ENCODE data around the gene LMCD1. TPM values are rescaled to one million over a fixed set of nuclear protein-coding genes. Genes with fewer than 3 reads are reported as not detected.

LMCD1 gene
- total RNA-seq, 1 donor from 2014 or later, result 57.6 TPM

DNA sequence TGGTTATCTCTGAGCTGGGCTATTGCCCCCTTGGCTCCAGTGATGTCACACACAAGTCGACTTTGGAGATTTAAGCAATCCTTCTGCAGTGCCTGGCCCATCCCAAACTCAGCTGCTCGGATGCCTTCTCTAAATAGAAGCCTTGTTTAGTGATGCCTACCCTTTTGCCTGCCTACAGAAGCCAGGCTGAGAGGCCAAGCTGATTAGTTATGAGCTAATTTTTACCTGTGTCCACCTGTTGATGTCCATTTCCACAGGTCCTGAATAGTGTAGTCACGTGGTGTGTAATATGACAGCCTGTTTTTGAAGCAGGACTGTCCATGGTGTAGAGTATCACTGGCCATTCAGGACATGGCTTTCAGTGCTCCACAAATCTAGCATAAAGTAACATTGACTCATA lies 97.5 kb downstream of the LMCD1 start:
- DNase-seq (ENCODE audit: low spot score), result no peak
- intact Hi-C loops (cut with DNase I), result no loop called here

DNA sequence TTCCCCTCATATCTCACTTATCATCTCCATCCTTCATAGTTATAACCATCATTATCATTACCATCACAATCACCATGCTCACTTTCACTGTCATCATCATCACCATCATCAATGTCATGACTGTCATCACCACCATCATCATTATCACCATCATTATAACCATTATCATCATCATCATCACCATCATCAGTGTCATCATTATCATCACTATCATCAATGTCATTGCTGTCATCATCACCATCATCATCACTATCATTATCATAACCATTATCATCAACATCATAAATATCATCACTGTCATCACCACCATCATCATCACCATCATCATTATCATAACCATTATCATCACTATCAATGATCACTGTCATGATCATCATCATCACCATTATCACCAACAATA lies 98.8 kb downstream of the LMCD1 start:
- intact Hi-C loops (cut with DNase I), result no loop called here
- DNase-seq (ENCODE audit: low spot score), result no peak

DNA sequence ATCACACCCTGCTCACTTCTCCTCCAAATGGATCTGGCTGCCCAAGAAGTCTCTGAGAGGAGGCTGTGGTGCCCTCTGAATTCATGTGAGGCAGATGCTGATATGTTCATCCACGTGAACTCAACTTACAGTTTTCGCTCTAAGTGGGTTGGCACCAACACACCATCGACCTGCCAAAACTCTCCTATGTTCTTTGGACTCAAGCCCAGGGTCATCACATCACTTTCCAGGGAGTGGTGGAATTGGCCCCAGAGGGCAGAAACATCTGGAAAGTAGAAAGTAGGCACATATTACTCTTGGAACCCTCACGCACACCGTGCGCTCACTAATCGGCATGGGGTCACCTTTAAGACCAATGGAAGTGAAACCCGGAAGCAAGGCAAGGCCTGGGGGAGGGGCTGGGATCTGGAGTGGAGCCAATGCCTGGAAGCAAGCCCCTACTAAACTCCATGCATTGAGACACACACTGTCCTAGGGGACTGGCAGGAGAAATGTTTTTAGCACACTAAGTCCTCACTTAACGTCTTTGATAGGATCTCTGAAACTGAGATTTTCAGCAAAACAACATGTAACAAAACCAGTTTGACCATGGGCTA lies 101.6 kb downstream of the LMCD1 start:
- intact Hi-C loops (cut with DNase I), result no loop called here
- DNase-seq (ENCODE audit: low spot score), result no peak

DNA sequence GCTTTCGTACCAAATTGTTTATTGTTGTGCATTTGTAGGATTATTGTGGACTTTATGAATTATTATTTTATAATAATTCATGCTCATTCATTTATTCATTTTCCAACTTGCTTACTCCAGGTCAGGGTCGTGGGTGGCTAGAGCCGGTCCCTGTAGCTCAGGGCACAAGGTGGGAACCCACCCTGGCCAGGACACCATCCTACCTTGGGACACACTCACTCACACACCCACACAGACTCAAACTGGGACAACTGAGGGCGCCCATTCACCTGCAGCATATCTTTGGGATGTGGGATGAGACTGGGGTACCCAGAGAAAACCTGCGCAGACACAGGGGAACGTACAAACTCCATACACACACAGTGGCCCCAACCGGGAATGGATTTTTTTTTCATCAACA lies 102.4 kb downstream of the LMCD1 start:
- DNase-seq (ENCODE audit: low spot score), result no peak
- intact Hi-C loops (cut with DNase I), result no loop called here

DNA sequence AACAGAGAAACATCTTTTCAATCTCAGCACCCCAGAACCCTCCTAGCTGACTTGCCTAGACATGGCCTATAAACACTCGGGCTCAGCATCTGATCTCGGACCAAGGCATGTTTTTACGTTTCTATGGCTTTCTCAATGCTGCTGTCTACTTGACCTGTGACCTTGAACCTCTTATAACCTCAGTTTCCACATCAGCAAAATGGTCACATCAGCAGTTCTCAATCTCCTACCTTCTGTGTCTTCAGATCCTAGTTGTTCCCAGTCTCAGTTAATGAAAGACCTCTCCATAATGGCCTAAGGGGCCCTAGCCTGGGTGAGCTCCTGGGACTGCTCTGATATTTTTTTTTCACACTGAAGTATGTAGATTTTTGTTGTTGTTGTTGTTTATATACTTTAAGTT lies 103.4 kb downstream of the LMCD1 start:
- intact Hi-C loops (cut with DNase I), result no loop called here
- no peak for DNase-seq (ENCODE audit: low spot score)

DNA sequence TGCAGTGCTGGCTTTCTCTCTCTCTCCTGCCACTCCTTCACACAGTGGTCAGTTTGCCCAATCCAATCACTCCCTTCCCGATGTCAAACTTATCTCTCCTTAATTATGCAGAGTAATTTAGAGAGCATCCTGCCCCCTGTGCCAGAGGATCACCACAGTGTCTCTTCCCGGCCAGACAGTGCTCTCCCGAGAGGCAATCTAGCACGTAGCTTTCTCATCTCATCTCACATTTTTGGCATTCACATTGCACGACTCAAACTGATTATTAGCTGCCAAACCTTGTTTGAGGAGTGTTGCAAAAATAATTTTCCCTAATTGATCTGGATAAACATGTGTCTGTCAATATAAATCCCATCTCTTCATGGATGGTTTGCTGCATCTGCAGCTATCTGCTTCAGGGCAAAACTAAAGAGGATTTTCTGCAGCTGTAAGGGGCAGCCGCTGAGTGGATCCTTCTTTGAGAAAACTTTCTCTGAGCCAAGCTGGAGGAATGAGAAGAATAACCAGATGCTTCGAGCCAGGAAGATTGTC lies 105.1 kb downstream of the LMCD1 start:
- intact Hi-C loops (cut with DNase I), result loop anchor here (1.0 to 2.0 kb wide), 2 partner anchors 124 to 164 kb away; no protein-coding TSS in a partner anchor

DNA sequence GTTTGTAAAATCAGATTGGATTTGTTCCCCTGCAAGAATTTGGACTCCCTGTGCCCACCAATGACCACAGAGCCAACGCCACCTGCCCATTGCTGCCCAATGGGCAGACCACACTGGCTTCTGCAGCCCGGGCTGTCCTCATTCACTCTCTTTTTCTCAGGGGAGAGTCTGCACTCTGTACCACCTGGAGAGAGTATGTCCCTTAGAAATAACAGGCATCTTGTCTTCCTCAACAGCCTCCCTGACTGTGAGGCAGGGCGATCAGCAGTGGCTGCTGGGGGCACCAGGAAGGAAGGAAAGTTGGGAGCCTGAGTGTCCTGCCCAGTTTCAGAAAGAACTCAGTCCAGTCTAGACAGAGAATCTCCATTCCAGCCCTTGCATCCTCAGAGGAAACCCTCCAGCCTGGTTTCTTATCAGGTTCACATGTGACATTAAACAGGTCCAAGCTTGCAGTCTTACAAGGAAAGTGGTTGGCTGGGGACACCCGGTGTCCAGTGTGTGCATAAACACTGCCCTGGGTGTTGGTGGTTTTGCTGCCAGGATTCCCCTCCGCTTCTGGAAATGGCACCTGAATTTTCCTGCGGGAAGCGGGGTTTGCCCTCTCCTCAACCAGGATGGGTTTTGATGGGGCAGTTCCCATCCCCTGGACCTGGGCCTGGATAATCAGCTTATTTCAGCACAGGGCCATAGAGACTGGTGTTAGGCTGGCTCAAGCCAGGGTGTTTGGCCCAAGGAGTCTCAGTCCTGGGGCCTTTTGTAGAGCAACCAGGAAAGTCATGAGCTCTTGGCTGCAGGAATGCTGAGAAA lies 105.8 kb downstream of the LMCD1 start:
- peak; percentile 83 for DNase-seq (ENCODE audit: low spot score)
- intact Hi-C loops (cut with DNase I), result loop anchor here (1.0 to 2.0 kb wide), 2 partner anchors 125 to 165 kb away; no protein-coding TSS in a partner anchor

More for the DNA sequence above, 105.1 kb downstream of the LMCD1 start:
- DNase-seq (ENCODE audit: low spot score), result no peak

DNA sequence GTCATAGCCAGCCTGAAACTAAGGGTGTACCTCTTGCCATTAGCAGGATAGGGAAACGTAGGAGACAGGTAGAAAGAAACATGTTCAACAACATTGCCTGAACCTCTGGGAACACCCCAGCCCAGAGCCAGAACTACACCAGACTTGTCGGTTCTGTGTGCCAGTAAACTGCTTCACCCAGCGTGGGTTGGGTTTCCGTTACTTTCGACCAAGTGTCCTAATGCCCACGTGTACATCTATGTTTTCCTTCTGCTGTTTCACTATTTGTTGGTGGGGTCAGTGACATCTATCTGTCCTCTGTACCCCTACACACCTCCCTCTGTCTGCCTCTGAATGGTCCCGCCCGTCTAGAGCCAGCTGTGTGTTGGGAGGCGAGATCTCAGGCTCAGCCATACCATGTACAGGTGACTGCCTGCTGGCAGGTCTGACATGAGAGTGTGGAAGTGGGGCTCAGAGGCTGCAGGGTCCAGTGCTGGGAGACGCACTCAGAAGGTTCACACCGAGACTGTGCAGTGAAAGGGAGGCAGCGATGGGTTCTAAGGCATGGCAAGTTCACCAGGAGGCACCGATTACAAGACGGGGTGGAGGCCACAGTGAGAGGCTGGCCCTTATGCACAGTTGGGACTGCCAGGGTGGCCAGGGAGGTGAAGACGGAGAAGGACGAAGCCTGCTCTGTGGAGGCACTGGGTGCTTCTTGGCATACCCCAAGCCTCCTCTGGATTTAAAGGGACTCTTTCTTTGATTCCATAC lies 106.6 kb downstream of the LMCD1 start:
- peak; percentile 66 for DNase-seq (ENCODE audit: low spot score)
- intact Hi-C loops (cut with DNase I), result no loop called here

DNA sequence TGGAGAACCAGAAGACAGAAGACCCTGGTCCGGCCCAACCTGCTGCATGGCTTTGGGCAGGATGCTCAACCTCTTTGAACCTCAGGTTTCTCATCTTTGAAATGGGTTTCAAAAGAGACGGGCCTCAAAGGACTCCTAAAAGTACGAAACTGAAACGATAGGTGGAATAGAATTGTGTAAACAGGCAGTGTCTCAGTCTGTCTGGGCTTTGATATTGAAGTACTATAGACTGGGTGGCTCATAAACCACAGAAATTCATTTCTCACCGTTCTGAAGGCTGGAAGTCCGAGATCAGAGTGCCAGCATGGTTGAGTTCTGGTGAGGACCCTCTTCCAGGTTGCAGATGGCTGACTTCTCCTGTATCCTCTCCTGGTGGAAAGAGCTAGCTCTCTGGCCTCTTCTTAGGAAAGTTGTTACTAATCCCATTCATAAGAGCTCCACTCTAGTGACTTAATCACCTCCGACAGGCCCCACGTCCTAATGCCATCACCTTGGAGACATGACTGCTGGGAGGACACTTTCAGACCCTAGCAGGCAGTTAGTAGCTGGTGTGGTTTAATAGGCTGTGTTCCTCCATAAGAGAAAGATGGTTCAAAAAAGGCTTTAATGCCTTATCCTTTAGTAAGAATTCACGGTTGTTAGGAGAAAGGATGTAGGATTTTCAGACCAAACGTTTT lies 107.3 kb downstream of the LMCD1 start:
- intact Hi-C loops (cut with DNase I), result no loop called here
- DNase-seq (ENCODE audit: low spot score), result peak; percentile 10

DNA sequence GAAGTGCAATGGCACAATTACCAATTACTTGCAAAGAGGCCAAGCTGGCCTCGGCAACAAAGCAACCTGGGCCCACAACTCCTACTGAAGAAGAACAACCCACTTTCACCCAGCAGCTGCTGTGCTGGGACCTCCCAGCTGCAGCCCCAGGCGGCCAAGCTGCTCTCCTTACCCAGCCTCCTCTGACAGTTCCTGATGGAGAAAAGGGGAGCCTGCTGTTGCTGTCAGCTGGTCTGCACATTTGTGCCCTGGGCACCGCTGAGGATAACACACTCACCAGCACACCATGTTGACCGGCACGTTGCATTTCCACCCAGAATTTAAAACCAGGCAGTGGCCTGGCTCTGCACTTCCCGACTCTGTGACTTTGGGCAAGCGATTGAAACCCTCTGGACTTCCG lies 109.3 kb downstream of the LMCD1 start:
- intact Hi-C loops (cut with DNase I), result no loop called here
- DNase-seq (ENCODE audit: low spot score), result peak; percentile 65

DNA sequence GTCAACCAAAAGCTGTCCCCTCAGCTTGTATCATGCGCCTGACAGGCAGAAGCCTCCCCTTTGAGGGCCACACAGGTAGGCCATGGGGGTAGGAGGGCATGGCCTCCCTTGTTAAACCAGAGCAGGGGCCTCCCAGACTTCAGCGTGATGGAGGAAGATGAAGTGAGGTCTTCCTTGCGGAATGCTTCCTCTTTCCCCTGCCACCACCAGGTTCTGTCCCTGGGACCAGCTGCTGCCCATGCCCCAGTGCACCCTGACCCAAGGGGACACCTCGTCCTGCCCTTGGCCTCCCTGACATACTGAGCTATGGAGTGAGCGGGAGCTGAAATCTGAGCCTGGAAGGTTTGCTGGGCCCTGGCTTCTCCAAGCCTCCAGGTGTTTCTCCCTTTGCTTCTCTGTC lies 116.3 kb downstream of the LMCD1 start:
- intact Hi-C loops (cut with DNase I), result no loop called here
- peak; percentile 68 for DNase-seq (ENCODE audit: low spot score)

DNA sequence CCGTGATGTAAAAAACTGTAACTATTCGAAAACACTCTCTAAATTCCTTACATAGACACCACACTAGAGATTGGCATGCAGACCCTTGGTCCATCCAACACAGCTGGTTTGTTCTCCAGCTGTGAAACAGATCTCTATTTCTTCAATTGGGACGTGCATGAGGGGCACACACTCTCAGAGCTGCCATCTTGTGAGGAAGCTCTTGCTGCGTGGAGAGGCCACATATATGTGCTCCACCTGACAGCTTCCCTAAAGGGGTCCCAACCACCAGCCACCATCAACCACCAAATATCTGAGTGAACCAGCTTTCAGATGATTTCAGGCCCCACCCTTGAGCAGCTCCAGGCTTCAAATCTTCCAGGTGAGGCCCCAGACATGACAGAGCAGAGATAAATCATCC lies 117.3 kb downstream of the LMCD1 start:
- DNase-seq (ENCODE audit: low spot score), result peak; percentile 61
- intact Hi-C loops (cut with DNase I), result no loop called here

DNA sequence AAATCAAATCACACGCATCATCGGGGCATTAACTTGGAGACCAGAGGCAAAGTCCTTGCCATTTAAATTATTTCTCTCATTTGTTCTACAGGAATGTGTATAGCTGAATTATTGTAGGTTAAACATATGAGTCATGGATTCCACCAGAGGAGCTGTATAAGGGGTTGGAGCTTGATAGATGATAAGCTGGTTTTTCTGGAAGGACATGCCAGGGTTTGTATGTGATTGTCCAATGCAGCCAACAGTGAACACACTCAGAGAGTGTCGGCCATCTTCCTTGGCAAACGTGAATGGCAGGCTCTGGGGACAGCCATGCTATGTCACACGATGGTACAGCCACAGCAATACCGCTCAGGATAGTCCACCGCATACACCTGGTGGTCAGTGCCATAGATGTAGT lies 117.9 kb downstream of the LMCD1 start:
- intact Hi-C loops (cut with DNase I), result no loop called here
- no peak for DNase-seq (ENCODE audit: low spot score)

DNA sequence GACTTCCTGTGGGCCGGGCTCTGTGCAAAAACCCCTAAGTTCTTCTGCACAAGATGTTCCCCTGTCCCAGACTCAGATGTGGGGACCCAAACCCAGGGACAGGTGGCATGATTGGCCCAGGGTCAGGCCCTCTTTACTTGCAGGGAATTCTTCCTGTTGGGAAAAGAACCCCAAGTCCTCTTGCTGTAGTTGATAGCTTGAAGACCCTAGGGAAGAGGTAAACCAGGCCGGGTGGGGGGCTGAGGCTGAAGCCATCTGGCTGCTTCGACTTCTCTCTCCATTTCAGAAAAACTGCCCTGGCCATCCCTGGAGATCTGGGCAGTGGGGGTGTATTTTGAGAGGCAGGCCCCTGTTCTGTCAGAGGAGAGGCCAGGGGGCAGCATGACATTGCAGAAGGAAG lies 119.5 kb downstream of the LMCD1 start:
- intact Hi-C loops (cut with DNase I), result no loop called here
- peak; percentile 55 for DNase-seq (ENCODE audit: low spot score)

DNA sequence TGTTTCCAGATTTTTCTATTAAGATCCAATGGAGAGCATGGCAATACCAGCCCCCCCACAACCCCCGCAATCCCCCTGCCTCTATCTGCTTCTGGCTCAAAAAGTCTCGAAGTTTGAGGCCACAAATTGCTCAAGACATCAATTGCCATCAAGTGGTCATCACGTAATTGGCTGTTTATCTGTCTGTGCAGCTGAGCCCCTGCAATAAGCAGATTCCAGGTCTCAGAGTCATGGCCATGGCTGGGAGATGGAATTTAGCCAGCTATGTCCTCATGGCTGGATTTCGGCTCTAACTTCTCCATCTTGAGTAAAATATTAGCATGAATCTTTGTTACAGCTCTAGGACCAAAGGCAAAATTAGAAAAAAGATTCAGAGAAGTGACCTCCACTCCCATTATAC lies 120.2 kb downstream of the LMCD1 start:
- DNase-seq (ENCODE audit: low spot score), result peak; percentile 33
- intact Hi-C loops (cut with DNase I), result loop anchor here (1.0 kb wide), 1 partner anchor 180 kb away; no protein-coding TSS in a partner anchor

DNA sequence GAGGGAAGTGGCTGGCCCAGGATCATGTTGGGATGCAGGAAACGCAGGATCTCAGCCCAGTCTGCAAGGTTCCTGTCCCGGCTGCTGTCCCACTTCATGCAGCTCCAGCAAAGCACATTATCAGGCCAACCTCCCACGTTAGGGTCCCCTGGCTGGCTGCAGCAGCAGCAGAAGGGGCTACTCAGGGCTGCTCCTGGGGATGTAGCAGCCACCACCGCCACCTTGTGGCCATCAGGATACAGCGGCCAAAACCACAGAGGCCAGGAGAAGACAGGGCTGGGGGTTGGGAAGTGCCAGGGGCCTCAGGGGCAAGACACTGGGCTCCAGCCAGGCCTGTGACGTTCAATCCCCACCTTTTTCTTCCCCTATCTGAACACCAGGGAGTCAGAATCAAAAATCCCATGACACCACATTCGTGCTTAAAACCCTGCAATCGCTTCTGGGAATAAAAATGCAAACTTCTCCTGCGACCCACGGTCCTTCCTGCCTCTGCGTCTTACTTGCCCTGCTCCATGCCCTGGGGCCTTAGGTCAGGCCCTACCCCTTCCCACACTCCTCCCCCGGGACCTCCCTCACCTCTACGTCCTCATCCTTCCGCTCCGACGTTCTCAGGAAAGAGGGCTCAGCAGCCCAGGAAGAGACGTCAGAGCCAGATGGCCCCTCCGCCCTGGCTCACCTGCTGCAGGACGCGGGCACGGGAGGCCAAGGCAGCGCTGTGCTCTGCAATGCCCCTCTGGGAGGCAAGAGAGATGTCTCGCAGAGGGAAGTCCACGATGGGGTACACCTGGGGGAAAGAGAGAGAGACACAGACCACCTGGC lies 121.5 kb downstream of the LMCD1 start:
- peak; percentile 85 for DNase-seq (ENCODE audit: low spot score)
- intact Hi-C loops (cut with DNase I), result loop anchor here (1.0 kb wide), 1 partner anchor 181 kb away; no protein-coding TSS in a partner anchor

DNA sequence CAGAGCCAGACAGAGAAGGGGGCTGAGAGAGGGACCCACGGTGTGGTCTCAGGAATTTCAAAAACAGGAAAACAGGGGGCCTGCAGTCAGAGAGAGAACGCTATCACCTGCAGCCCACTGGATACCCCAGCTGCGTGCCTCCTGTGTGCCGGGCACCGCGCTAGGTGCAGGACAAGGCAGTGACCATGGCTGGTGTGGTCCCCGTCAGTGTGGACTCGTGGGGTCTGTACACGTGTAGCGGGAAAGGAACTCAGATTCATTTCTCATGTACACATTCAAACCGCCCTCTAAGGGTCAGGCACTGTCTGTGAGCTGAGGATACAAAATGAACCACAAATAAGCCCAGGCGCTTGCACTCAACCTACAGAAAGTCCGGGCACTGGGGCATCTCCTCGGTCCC lies 122.1 kb downstream of the LMCD1 start:
- DNase-seq (ENCODE audit: low spot score), result peak; percentile 55
- intact Hi-C loops (cut with DNase I), result no loop called here
